CD4-positive, alpha-beta T cell (primary cell): ENCODE measurements around the gene CCND1. TPM values are rescaled to one million over a fixed set of nuclear protein-coding genes. Genes with fewer than 3 reads are reported as not detected.

Source experiments
- ATAC-seq: fragments of 200-7000 bp; cut with Tn5 transposase; one replicate; pipeline ENCODE4 v1.10.0; 2022; ENCODE audit warnings: mild to moderate bottlenecking; ENCODE audit not compliant: poor library complexity
- CTCF ChIA-PET: fragments of 350-600 bp; sonication (Branson Sonifier 250); formaldehyde crosslinking; loops from one replicate; lab custom pipeline; 2021; ENCODE audit warnings: antibody characterized with exemption, inconsistent platforms; lab: Charles Lee
- POLR2A ChIA-PET: fragments of 350-600 bp; sonication (Branson Sonifier 250); formaldehyde crosslinking; loops from one replicate; lab custom pipeline; 2021; ENCODE audit warnings: antibody characterized with exemption, inconsistent platforms; lab: Charles Lee
- DNase-seq, 14 experiments: peaks; one replicate each; pipeline ENCODE4 v3.0.0-alpha.2; 2013 to 2020; ENCODE audit warnings: mixed read lengths in 2 of 14
- H3K27ac ChIP-seq, 2 donors: one replicate each; pipeline versions ENCODE4 v1.5.1 to v1.7.0; 2013; ENCODE audit warnings: low read length in 2 of 2, low read depth in 1 of 2, mild to moderate bottlenecking in 1 of 2
- H3K27me3 ChIP-seq, 2 experiments: 1 replicate in 1 of 2; 2 replicates in 1 of 2; pipeline versions ENCODE4 v1.6.1 to v1.7.0; 2013; ENCODE audit warnings: low read length in 2 of 2, control low read depth in 1 of 2, mild to moderate bottlenecking in 1 of 2, moderate library complexity in 1 of 2; ENCODE audit not compliant: insufficient read depth in 2 of 2, control insufficient read depth in 1 of 2
- H3K36me3 ChIP-seq: one replicate; pipeline ENCODE4 v1.6.1; 2013; ENCODE audit warnings: low read length, control low read depth; ENCODE audit not compliant: insufficient read depth
- H3K4me1 ChIP-seq: one replicate; pipeline ENCODE4 v1.6.1; 2013; ENCODE audit warnings: low read length, control low read depth; ENCODE audit not compliant: insufficient read depth
- H3K4me3 ChIP-seq: one replicate; pipeline ENCODE4 v1.5.1; 2013; ENCODE audit warnings: mild to moderate bottlenecking, low read length, moderate library complexity
- H3K9me3 ChIP-seq, 2 experiments: 1 replicate in 1 of 2; 2 replicates in 1 of 2; pipeline versions ENCODE4 v1.6.1 to v1.7.0; 2013; ENCODE audit warnings: low read length in 2 of 2, mild to moderate bottlenecking in 2 of 2, control low read depth in 1 of 2, moderate library complexity in 1 of 2; ENCODE audit not compliant: control insufficient read depth in 1 of 2, insufficient read depth in 1 of 2
- H3K27ac Mint-ChIP-seq: one replicate; pipeline ENCODE4 v1.8.0; 2020; ENCODE audit warnings: mixed read lengths
- H3K27me3 Mint-ChIP-seq: one replicate; pipeline ENCODE4 v1.8.0; 2021; ENCODE audit warnings: mixed read lengths
- H3K36me3 Mint-ChIP-seq: one replicate; pipeline ENCODE4 v1.8.0; 2021; ENCODE audit warnings: low read depth, mixed read lengths
- H3K4me1 Mint-ChIP-seq: one replicate; pipeline ENCODE4 v1.8.0; 2021; ENCODE audit warnings: low read depth, mixed read lengths
- H3K4me3 Mint-ChIP-seq: one replicate; pipeline ENCODE4 v1.8.0; 2020; ENCODE audit warnings: mild to moderate bottlenecking, mixed read lengths
- H3K9me3 Mint-ChIP-seq: one replicate; pipeline ENCODE4 v1.8.0; 2020; ENCODE audit warnings: mixed read lengths
- CTCF ChIP-seq: fragments of 200-600 bp; IDR thresholded peaks from one replicate; pipeline ENCODE4 v1.8.0; 2022; ENCODE audit warnings: antibody characterized with exemption, mild to moderate bottlenecking
- intact Hi-C, 2 experiments: fragments of 100-400 bp; cut with DNase I in 1 of 2; cut with micrococcal nuclease in 1 of 2; formaldehyde crosslinking; loops; one replicate each; pipeline versions ENCODE4 v1.15.1 to v1.9.0; 2023 to 2025; cut with DNase I, micrococcal nuclease
- total RNA-seq, 174 experiments: library from RNA in 2 of 174; stranded (reverse) in 2 of 174; gene quantifications; one replicate each; pipeline ENCODE4 v1.2.3 and lab custom pipeline; 2021 to 2026

CCND1 gene
- total RNA-seq, 2 experiments from 2014 or later = 1.7 to 2.4 TPM

GRCh38 chr11:69696749-69697468 lies 56.0 kb downstream of the CCND1 start:
- Histone ChIP-seq H3K4me3 (no peak overlapping the region), H3K4me1 (peaks cover under 1% of the 10 kb centered on the region), H3K27ac (no peak overlapping the region), H3K9me3 (no peaks in the 10 kb centered on the region), H3K36me3 (no peaks in the 10 kb centered on the region), H3K27me3 (peaks cover 47 to 53% of the 10 kb centered on the region in 2 experiments)
- no peak overlapping the region for H3K4me3 Mint-ChIP-seq
- ChIA-PET CTCF (no interaction called here), POLR2A (no interaction called here)
- H3K9me3 Mint-ChIP-seq = peaks cover 4% of the 10 kb centered on the region
- H3K27me3 Mint-ChIP-seq = peaks cover 85% of the 10 kb centered on the region
- no peaks in the 10 kb centered on the region for H3K4me1 Mint-ChIP-seq
- DNase-seq = no peak
- ATAC-seq = no peak
- H3K36me3 Mint-ChIP-seq = no peaks in the 10 kb centered on the region
- intact Hi-C loops = no loop called here
- H3K27ac Mint-ChIP-seq = no peak overlapping the region
- TF ChIP-seq CTCF = no peak

- ChIA-PET CTCF (no interaction called here), POLR2A (no interaction called here)
- Mint-ChIP-seq H3K36me3 (no peaks in the 10 kb centered on the region), H3K27ac (no peak overlapping the region), H3K4me1 (no peaks in the 10 kb centered on the region), H3K9me3 (peaks cover under 1% of the 10 kb centered on the region), H3K27me3 (peaks cover 80% of the 10 kb centered on the region), H3K4me3 (no peak overlapping the region)
- DNase-seq (no peak), ATAC-seq (no peak)
- Histone ChIP-seq H3K27me3 (peaks cover 47 to 59% of the 10 kb centered on the region in 2 experiments), H3K4me1 (peaks cover 4% of the 10 kb centered on the region), H3K9me3 (no peaks in the 10 kb centered on the region), H3K4me3 (no peak overlapping the region), H3K36me3 (no peaks in the 10 kb centered on the region), H3K27ac (no peak overlapping the region)
- TF ChIP-seq CTCF = no peak
- intact Hi-C loops = no loop called here
Measured at GRCh38 chr11:69697469-69697843, 56.5 kb downstream of the CCND1 start.

GRCh38 chr11:69697861-69698260 lies 56.9 kb downstream of the CCND1 start:
- POLR2A ChIA-PET = no interaction called here
- no peak overlapping the region for H3K27ac Mint-ChIP-seq
- Histone ChIP-seq H3K27ac (no peak overlapping the region), H3K4me1 (peaks cover 4% of the 10 kb centered on the region), H3K27me3 (peaks cover 51 to 63% of the 10 kb centered on the region in 2 experiments), H3K36me3 (no peaks in the 10 kb centered on the region), H3K9me3 (no peaks in the 10 kb centered on the region), H3K4me3 (no peak overlapping the region)
- no peak for TF ChIP-seq CTCF
- H3K27me3 Mint-ChIP-seq = peaks cover 80% of the 10 kb centered on the region
- DNase-seq (no peak), ATAC-seq (no peak)
- intact Hi-C loops = no loop called here
- no peaks in the 10 kb centered on the region for H3K4me1 Mint-ChIP-seq
- H3K36me3 Mint-ChIP-seq = no peaks in the 10 kb centered on the region
- no peak overlapping the region for H3K4me3 Mint-ChIP-seq
- CTCF ChIA-PET = no interaction called here
- H3K9me3 Mint-ChIP-seq = no peaks in the 10 kb centered on the region
